GM23338 (cell line): ENCODE results near the gene AP4M1. TPM values are rescaled to one million over a fixed set of nuclear protein-coding genes. Genes with fewer than 3 reads are reported as not detected.

ENCODE experiments used
- ATAC-seq: fragments of 200-7000 bp; cut with Tn5 transposase; 3 replicates; pipeline ENCODE4 v1.9.1; 2020
- DNase-seq: peaks from one replicate; pipeline ENCODE4 v3.0.0-alpha.2; 2015; ENCODE audit warnings: low spot score
- H2AFZ ChIP-seq: fragments of 200-600 bp; sonication (generic); 2 replicates; pipeline ENCODE4 v1.8.0; 2016; ENCODE audit warnings: antibody characterized with exemption, mild to moderate bottlenecking, moderate library complexity
- H3F3A ChIP-seq: fragments of 200-600 bp; sonication (generic); replicated peaks from 2 replicates; pipeline ENCODE4 v1.8.0; 2017; ENCODE audit warnings: antibody characterized with exemption, mixed run types, low read depth
- H3K27ac ChIP-seq: fragments of 200-600 bp; sonication (generic); 2 replicates; pipeline ENCODE4 v1.6.1; 2016; ENCODE audit warnings: low read depth
- H3K27me3 ChIP-seq: fragments of 200-600 bp; sonication (generic); 2 replicates; pipeline ENCODE4 v1.8.0; 2016; ENCODE audit warnings: mild to moderate bottlenecking, mixed run types, moderate library complexity; ENCODE audit not compliant: insufficient read depth
- H3K36me3 ChIP-seq: fragments of 200-600 bp; sonication (generic); 2 replicates; pipeline ENCODE4 v1.8.0; 2016; ENCODE audit warnings: mild to moderate bottlenecking; ENCODE audit not compliant: insufficient read depth
- H3K4me1 ChIP-seq: fragments of 200-600 bp; sonication (generic); 2 replicates; pipeline ENCODE4 v1.8.0; 2016; ENCODE audit warnings: mild to moderate bottlenecking, moderate library complexity; ENCODE audit not compliant: insufficient read depth
- H3K4me2 ChIP-seq: fragments of 200-600 bp; sonication (generic); 2 replicates; pipeline ENCODE4 v1.7.1; 2017; ENCODE audit warnings: mixed run types
- H3K4me3 ChIP-seq: fragments of 200-600 bp; sonication (generic); 2 replicates; pipeline ENCODE4 v1.6.1; 2016; ENCODE audit warnings: mixed run types
- H3K79me2 ChIP-seq: fragments of 200-600 bp; sonication (generic); replicated peaks from 2 replicates; pipeline ENCODE4 v1.8.0; 2017; ENCODE audit warnings: mild to moderate bottlenecking; ENCODE audit not compliant: insufficient read depth
- H3K9me2 ChIP-seq: fragments of 200-600 bp; sonication (generic); 2 replicates; pipeline ENCODE4 v1.8.0; 2017; ENCODE audit not compliant: insufficient read depth
- H4K20me1 ChIP-seq: fragments of 200-600 bp; sonication (generic); replicated peaks from 2 replicates; pipeline ENCODE4 v1.8.0; 2017; ENCODE audit warnings: mild to moderate bottlenecking; ENCODE audit not compliant: insufficient read depth
- H3K27ac Mint-ChIP-seq: 2 replicates; pipeline ENCODE4 v1.8.0; 2020; ENCODE audit warnings: inconsistent platforms, mild to moderate bottlenecking, moderate library complexity, mixed read lengths
- H3K27me3 Mint-ChIP-seq: 3 replicates; pipeline ENCODE4 v1.8.0; 2022; ENCODE audit warnings: low read depth, mild to moderate bottlenecking, moderate library complexity, mixed read lengths, inconsistent platforms; ENCODE audit not compliant: insufficient read depth, poor library complexity
- H3K36me3 Mint-ChIP-seq: 3 replicates; pipeline ENCODE4 v1.8.0; 2021; ENCODE audit warnings: low read depth, mild to moderate bottlenecking, inconsistent platforms, moderate library complexity, mixed read lengths
- H3K4me1 Mint-ChIP-seq: 3 replicates; pipeline ENCODE4 v1.8.0; 2020; ENCODE audit warnings: mild to moderate bottlenecking, inconsistent platforms, mixed read lengths
- H3K4me3 Mint-ChIP-seq: 3 replicates; pipeline ENCODE4 v1.8.0; 2021; ENCODE audit warnings: moderate library complexity, mild to moderate bottlenecking, inconsistent platforms, mixed read lengths
- H3K9me3 Mint-ChIP-seq: 3 replicates; pipeline ENCODE4 v1.8.0; 2020; ENCODE audit warnings: moderate library complexity, mild to moderate bottlenecking, inconsistent platforms, mixed read lengths
- CREB1 ChIP-seq: fragments of 250-450 bp; sonication (Bioruptor Pico); IDR thresholded peaks from 2 replicates; pipeline ENCODE4 v1.5.0; 2020; ENCODE audit warnings: low read depth, mild to moderate bottlenecking, moderate library complexity
- CTCF ChIP-seq, 2 experiments: fragments of 200-600 bp in 1 of 2; sonication (generic) in 1 of 2; conservative IDR thresholded peaks; 2 replicates each; pipeline versions ENCODE4 v1.5.1 to v1.6.1; 2016 to 2017; ENCODE audit warnings: antibody characterized with exemption in 2 of 2, low read depth in 2 of 2, mild to moderate bottlenecking in 2 of 2, moderate library complexity in 1 of 2
- ETS1 ChIP-seq: IDR thresholded peaks from 2 replicates; pipeline ENCODE4 v1.6.1; 2016; ENCODE audit warnings: antibody characterized with exemption
- EZH2 ChIP-seq: fragments of 200-600 bp; sonication (generic); IDR thresholded peaks from one replicate; pipeline ENCODE4 v1.8.0; 2017; ENCODE audit warnings: antibody characterized with exemption, mild to moderate bottlenecking, low read depth; ENCODE audit not compliant: unreplicated experiment
- EZH2phosphoT487 ChIP-seq: fragments of 200-600 bp; sonication (generic); IDR thresholded peaks from one replicate; pipeline ENCODE4 v1.8.1; 2018; ENCODE audit warnings: antibody characterized with exemption; ENCODE audit not compliant: unreplicated experiment
- JUNB ChIP-seq: IDR thresholded peaks from one replicate; pipeline ENCODE4 v1.6.1; 2016; ENCODE audit warnings: antibody characterized with exemption; ENCODE audit not compliant: unreplicated experiment
- NANOG ChIP-seq: IDR thresholded peaks from 2 replicates; pipeline ENCODE4 v1.6.1; 2016; ENCODE audit warnings: antibody characterized with exemption, borderline replicate concordance
- POLR2AphosphoS5 ChIP-seq: IDR thresholded peaks from 2 replicates; pipeline ENCODE4 v1.6.1; 2016; ENCODE audit warnings: antibody characterized with exemption, low read depth
- REST ChIP-seq: IDR thresholded peaks from one replicate; pipeline ENCODE4 v1.6.1; 2018; ENCODE audit warnings: antibody characterized with exemption; ENCODE audit not compliant: unreplicated experiment
- STAT1 ChIP-seq: IDR thresholded peaks from one replicate; pipeline ENCODE4 v1.6.1; 2016; ENCODE audit warnings: antibody characterized with exemption; ENCODE audit not compliant: unreplicated experiment
- ZNF114 ChIP-seq: fragments of 250-450 bp; sonication (Bioruptor Pico); IDR thresholded peaks from 2 replicates; pipeline ENCODE4 v1.5.0; 2020; ENCODE audit warnings: mild to moderate bottlenecking, moderate library complexity
- ZNF331 ChIP-seq: fragments of 250-450 bp; sonication (Bioruptor Pico); IDR thresholded peaks from 2 replicates; pipeline ENCODE4 v1.5.0; 2020; ENCODE audit warnings: low read depth, mild to moderate bottlenecking, moderate library complexity
- ZNF462 ChIP-seq: fragments of 250-450 bp; sonication (Bioruptor Pico); IDR thresholded peaks from 2 replicates; pipeline ENCODE4 v1.5.0; 2020; ENCODE audit warnings: mild to moderate bottlenecking, moderate library complexity
- polyA plus RNA-seq: library from polyadenylated mRNA; unstranded; fragments of >200 nt; fragmentation: Nextera tagmentation; extraction: Ambion mirVana; gene quantifications from 2 replicates; pipeline ENCODE4 v1.2.1, GENCODE V29; 2016
- total RNA-seq: library from RNA; depleted of rRNA; stranded (reverse); fragments of >200 nt; shearing (Covaris generic); gene quantifications from 2 replicates; pipeline ENCODE4 v1.2.3, GENCODE V29; 2014

AP4M1 gene
- total and polyA plus RNA-seq, 2 experiments from 2014 or later = 9.5 to 13.3 TPM

- Mint-ChIP-seq H3K36me3 (peaks cover 16% of the 10 kb centered on the region; the same call in 2 of the 3 replicates), H3K4me1 (peaks cover 8% of the 10 kb centered on the region; the same call in 2 of the 3 replicates), H3K27ac (no peak overlapping the region), H3K9me3 (no peaks in the 10 kb centered on the region; the same call in 2 of the 3 replicates), H3K4me3 (no peak overlapping the region), H3K27me3 (peaks cover 23% of the 10 kb centered on the region)
- ATAC-seq (no peak), DNase-seq (no peak)
- peaks cover 13% of the 10 kb centered on the region for H3K79me2 ChIP-seq
- TF ChIP-seq ZNF114 (CRISPR knock-in tag) (no peak), EZH2 (no peak), CREB1 (no peak), JUNB (no peak), NANOG (no peak), ZNF331 (CRISPR knock-in tag) (no peak), CTCF (conservative IDR thresholded peaks at IDR 0.05; ENCODE audit: low read depth in 2 of 2) (no peak), EZH2phosphoT487 (no peak), STAT1 (no peak), ZNF462 (no peak), POLR2AphosphoS5 (no peak), ETS1 (no peak), REST (no peak)
- H3K4me2 ChIP-seq = no peak overlapping the region
- no peaks in the 10 kb centered on the region for H3K27me3 ChIP-seq
- H3F3A ChIP-seq = peaks cover 34% of the 10 kb centered on the region
- no peaks in the 10 kb centered on the region for H3K9me2 ChIP-seq
- no peak overlapping the region for H3K4me3 ChIP-seq
- no peaks in the 10 kb centered on the region for H3K36me3 ChIP-seq
- no peak overlapping the region for H2AFZ ChIP-seq
- no peak overlapping the region for H3K27ac ChIP-seq
- H4K20me1 ChIP-seq = no peaks in the 10 kb centered on the region; the same call in 1 of the 2 replicates
- H3K4me1 ChIP-seq = peaks cover 8% of the 10 kb centered on the region
Observed at GRCh38 chr7:100122067-100122466, 20.6 kb downstream of the AP4M1 start.
